GM12878 (cell line): ENCODE results near the gene TERB1.

ENCODE experiments used
- ATF3 ChIP-seq: IDR thresholded peaks from 2 replicates; pipeline ENCODE4 v1.6.1; 2011; ENCODE audit warnings: low read depth, mild to moderate bottlenecking, low read length, moderate library complexity, borderline replicate concordance; ENCODE audit errors: extremely low read depth
- CEBPB ChIP-seq, 2 experiments: fragments of 150-350 bp in 1 of 2; IDR thresholded peaks; 2 replicates each; pipeline ENCODE4 v1.6.1; 2012 to 2014; ENCODE audit warnings: low read depth in 2 of 2, low read length in 2 of 2, borderline replicate concordance in 1 of 2, inconsistent platforms in 1 of 2
- CHD2 ChIP-seq: IDR thresholded peaks from 2 replicates; pipeline ENCODE4 v1.6.1; 2011; ENCODE audit warnings: low read depth, low read length, improper control_type of control experiment, borderline replicate concordance
- EZH2 ChIP-seq: IDR thresholded peaks from 2 replicates; pipeline ENCODE4 v1.6.1; 2012; ENCODE audit warnings: low read depth, mild to moderate bottlenecking, control low read depth, inconsistent platforms, low read length, borderline replicate concordance; ENCODE audit not compliant: control insufficient read depth
- JUNB ChIP-seq: IDR thresholded peaks from 2 replicates; pipeline ENCODE4 v1.6.1; 2016; ENCODE audit warnings: antibody characterized with exemption, mild to moderate bottlenecking
- MAX ChIP-seq: IDR thresholded peaks from 2 replicates; pipeline ENCODE4 v1.6.1; 2012; ENCODE audit warnings: low read depth, low read length, improper control_type of control experiment
- MYB ChIP-seq: fragments of 150-350 bp; IDR thresholded peaks from 2 replicates; pipeline ENCODE4 v1.6.1; 2014; ENCODE audit warnings: mild to moderate bottlenecking, low read depth, low read length, borderline replicate concordance
- RFX5 ChIP-seq: IDR thresholded peaks from 2 replicates; pipeline ENCODE4 v1.6.1; 2011; ENCODE audit warnings: low read depth, low read length, improper control_type of control experiment
- SMC3 ChIP-seq: IDR thresholded peaks from 2 replicates; pipeline ENCODE4 v1.6.1; 2011; ENCODE audit warnings: low read length, improper control_type of control experiment, borderline replicate concordance
- SPI1 ChIP-seq: IDR thresholded peaks from 2 replicates; pipeline ENCODE4 v1.6.1; 2011; ENCODE audit warnings: low read depth, mild to moderate bottlenecking, low read length, moderate library complexity, borderline replicate concordance; ENCODE audit not compliant: insufficient read depth
- TAF1 ChIP-seq: IDR thresholded peaks from 2 replicates; pipeline ENCODE4 v1.6.1; 2011; ENCODE audit warnings: mild to moderate bottlenecking, low read depth, low read length, borderline replicate concordance
- ZNF274 ChIP-seq: IDR thresholded peaks from one replicate; pipeline ENCODE4 v1.8.0; 2011; ENCODE audit not compliant: insufficient read length, insufficient read depth
- TF ChIP-seq, protein P1 (sequence below), 3 experiments: IDR thresholded peaks in 2 of 3; conservative IDR thresholded peaks in 1 of 3; 2 replicates each; pipeline ENCODE4 v1.5.1; 2011; ENCODE audit warnings: low read depth in 3 of 3, low read length in 3 of 3, mild to moderate bottlenecking in 3 of 3, control low read depth in 2 of 3, moderate library complexity in 2 of 3, inconsistent platforms in 1 of 3, mixed read lengths in 1 of 3; ENCODE audit not compliant: control insufficient read depth in 2 of 3, insufficient read depth in 1 of 3; ENCODE audit errors: extremely low read depth in 1 of 3
- TF ChIP-seq, protein P2 (sequence below): IDR thresholded peaks from 2 replicates; pipeline ENCODE4 v1.6.1; 2011; ENCODE audit warnings: borderline replicate concordance, low read depth, mild to moderate bottlenecking, moderate library complexity, mixed read lengths, low read length; ENCODE audit not compliant: insufficient read depth; ENCODE audit errors: extremely low read length

DNA sequence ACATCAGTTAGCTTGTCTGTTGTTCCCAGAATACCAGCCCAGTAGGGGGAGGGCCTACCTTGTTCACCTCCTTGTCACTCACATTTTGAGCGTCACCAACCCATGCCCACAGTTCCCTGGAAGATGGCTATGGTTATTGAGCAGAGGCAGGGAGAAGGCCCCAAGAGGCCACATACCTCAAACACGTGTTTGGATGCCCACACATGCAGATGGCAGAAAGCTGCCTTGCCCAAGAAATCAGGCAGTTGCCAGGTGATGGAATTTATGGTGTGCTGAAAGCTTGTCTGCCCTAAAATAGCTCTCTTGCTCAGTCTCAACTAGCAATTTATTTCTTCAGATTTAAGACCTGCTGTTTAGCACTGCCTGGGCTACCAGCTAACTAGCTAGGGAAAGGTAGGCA lies 88.3 kb downstream of the TERB1 start:
- TF ChIP-seq, protein P1, sequence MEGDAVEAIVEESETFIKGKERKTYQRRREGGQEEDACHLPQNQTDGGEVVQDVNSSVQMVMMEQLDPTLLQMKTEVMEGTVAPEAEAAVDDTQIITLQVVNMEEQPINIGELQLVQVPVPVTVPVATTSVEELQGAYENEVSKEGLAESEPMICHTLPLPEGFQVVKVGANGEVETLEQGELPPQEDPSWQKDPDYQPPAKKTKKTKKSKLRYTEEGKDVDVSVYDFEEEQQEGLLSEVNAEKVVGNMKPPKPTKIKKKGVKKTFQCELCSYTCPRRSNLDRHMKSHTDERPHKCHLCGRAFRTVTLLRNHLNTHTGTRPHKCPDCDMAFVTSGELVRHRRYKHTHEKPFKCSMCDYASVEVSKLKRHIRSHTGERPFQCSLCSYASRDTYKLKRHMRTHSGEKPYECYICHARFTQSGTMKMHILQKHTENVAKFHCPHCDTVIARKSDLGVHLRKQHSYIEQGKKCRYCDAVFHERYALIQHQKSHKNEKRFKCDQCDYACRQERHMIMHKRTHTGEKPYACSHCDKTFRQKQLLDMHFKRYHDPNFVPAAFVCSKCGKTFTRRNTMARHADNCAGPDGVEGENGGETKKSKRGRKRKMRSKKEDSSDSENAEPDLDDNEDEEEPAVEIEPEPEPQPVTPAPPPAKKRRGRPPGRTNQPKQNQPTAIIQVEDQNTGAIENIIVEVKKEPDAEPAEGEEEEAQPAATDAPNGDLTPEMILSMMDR (IDR thresholded peaks at IDR 0.05 in 2 of 3, conservative IDR thresholded peaks at IDR 0.05 in 1 of 3; ENCODE audit: control insufficient read depth in 2 of 3, extremely low read depth in 1 of 3, insufficient read depth in 1 of 3, low read depth in 3 of 3, low read length in 3 of 3): no peak
- no peak for TF ChIP-seq SMC3
- TF ChIP-seq, protein P2, sequence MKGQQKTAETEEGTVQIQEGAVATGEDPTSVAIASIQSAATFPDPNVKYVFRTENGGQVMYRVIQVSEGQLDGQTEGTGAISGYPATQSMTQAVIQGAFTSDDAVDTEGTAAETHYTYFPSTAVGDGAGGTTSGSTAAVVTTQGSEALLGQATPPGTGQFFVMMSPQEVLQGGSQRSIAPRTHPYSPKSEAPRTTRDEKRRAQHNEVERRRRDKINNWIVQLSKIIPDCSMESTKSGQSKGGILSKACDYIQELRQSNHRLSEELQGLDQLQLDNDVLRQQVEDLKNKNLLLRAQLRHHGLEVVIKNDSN: no peak
- TF ChIP-seq MAX: no peak
- TF ChIP-seq TAF1: no peak
- TF ChIP-seq CHD2: no peak
- no peak for TF ChIP-seq ATF3
- TF ChIP-seq SPI1: no peak
- TF ChIP-seq JUNB: no peak
- TF ChIP-seq EZH2: no peak
- no peak for TF ChIP-seq ZNF274
- TF ChIP-seq CEBPB (IDR thresholded peaks at IDR 0.05; ENCODE audit: borderline replicate concordance in 1 of 2, low read depth in 2 of 2, low read length in 2 of 2): no peak
- TF ChIP-seq MYB: no peak
- TF ChIP-seq RFX5: no peak
